PC-3 (cell line): ENCODE data around the gene DHX30.
"Not testable (repeated sequence)": the region's sequence is repeated elsewhere in the genome, so short reads cannot be mapped to it uniquely, and the experiment has no call there.

Experiments
- EZH2 ChIP-seq: fragments of 300-600 bp; sonication (generic); IDR thresholded peaks from one replicate; pipeline ENCODE4 v1.6.1; 2017; ENCODE audit warnings: antibody characterized with exemption, mild to moderate bottlenecking, low read length; ENCODE audit not compliant: unreplicated experiment
- TF ChIP-seq, protein P1 (sequence below): fragments of 300-600 bp; sonication (generic); conservative IDR thresholded peaks from 2 replicates; pipeline ENCODE4 v1.5.1; 2017; ENCODE audit warnings: antibody characterized with exemption, low read depth, mild to moderate bottlenecking, low read length

DNA sequence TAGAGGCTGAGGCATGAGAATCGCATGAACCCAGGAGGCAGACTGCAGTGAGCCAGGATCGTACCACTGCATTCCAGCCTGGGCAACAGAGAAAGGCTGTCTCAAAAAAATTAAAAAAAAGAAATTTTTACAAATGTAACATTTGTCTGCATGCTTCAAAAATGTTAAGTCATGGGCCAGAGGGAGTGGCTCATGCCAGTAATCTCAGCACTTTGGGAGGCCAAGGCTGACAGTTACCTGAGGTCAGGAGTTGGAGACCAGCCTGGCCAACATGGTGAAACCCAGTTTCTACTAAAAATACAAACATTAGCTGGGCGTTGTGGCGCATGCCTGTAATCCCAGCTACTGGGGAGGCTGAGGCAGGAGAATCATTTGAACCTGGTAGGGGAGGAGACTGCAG, 42.7 kb upstream of the DHX30 start:
- TF ChIP-seq, protein P1, sequence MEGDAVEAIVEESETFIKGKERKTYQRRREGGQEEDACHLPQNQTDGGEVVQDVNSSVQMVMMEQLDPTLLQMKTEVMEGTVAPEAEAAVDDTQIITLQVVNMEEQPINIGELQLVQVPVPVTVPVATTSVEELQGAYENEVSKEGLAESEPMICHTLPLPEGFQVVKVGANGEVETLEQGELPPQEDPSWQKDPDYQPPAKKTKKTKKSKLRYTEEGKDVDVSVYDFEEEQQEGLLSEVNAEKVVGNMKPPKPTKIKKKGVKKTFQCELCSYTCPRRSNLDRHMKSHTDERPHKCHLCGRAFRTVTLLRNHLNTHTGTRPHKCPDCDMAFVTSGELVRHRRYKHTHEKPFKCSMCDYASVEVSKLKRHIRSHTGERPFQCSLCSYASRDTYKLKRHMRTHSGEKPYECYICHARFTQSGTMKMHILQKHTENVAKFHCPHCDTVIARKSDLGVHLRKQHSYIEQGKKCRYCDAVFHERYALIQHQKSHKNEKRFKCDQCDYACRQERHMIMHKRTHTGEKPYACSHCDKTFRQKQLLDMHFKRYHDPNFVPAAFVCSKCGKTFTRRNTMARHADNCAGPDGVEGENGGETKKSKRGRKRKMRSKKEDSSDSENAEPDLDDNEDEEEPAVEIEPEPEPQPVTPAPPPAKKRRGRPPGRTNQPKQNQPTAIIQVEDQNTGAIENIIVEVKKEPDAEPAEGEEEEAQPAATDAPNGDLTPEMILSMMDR = not testable (repeated sequence)
- TF ChIP-seq EZH2 = not testable (repeated sequence)
